DOHH2 (cell line): Measurements from ENCODE around the gene TF.

ENCODE experiments used
- H3F3A ChIP-seq: fragments of 200-600 bp; sonication (generic), shearing (Covaris generic); 2 replicates; pipeline ENCODE4 v1.6.0; 2016; ENCODE audit warnings: antibody characterized with exemption, mild to moderate bottlenecking; ENCODE audit not compliant: control insufficient read depth, insufficient read depth
- H3K27ac ChIP-seq: fragments of 200-600 bp; sonication (generic); 2 replicates; pipeline ENCODE4 v1.5.1; 2014; ENCODE audit warnings: low read depth, mild to moderate bottlenecking, low read length, moderate library complexity
- H3K27me3 ChIP-seq: fragments of 200-600 bp; sonication (generic); 2 replicates; pipeline ENCODE4 v1.6.1; 2014; ENCODE audit warnings: mild to moderate bottlenecking, low read length, mixed read lengths; ENCODE audit not compliant: control insufficient read depth
- H3K36me3 ChIP-seq: fragments of 200-600 bp; sonication (generic); 2 replicates; pipeline ENCODE4 v1.6.1; 2014; ENCODE audit warnings: mild to moderate bottlenecking, low read length, moderate library complexity, mixed read lengths; ENCODE audit not compliant: control insufficient read depth
- H3K4me1 ChIP-seq: fragments of 200-600 bp; sonication (generic); 2 replicates; pipeline ENCODE4 v1.6.1; 2014; ENCODE audit warnings: mild to moderate bottlenecking, low read length, mixed read lengths; ENCODE audit not compliant: control insufficient read depth
- H3K4me2 ChIP-seq: fragments of 200-600 bp; sonication (generic); 2 replicates; pipeline ENCODE4 v1.6.0; 2014; ENCODE audit warnings: mild to moderate bottlenecking, low read length, moderate library complexity
- H3K4me3 ChIP-seq: fragments of 200-600 bp; sonication (generic); 2 replicates; pipeline ENCODE4 v1.5.1; 2014; ENCODE audit warnings: mild to moderate bottlenecking, low read length, mixed read lengths
- H3K79me2 ChIP-seq: fragments of 200-600 bp; sonication (generic); 2 replicates; pipeline ENCODE4 v1.6.1; 2014; ENCODE audit warnings: mild to moderate bottlenecking, low read length, mixed read lengths; ENCODE audit not compliant: control insufficient read depth
- H3K9me2 ChIP-seq: fragments of 200-600 bp; sonication (generic); replicated peaks from 2 replicates; pipeline ENCODE4 v1.6.1; 2014; ENCODE audit warnings: mild to moderate bottlenecking, low read length, mixed read lengths; ENCODE audit not compliant: control insufficient read depth
- H3K9me3 ChIP-seq: fragments of 200-600 bp; sonication (generic); 2 replicates; pipeline ENCODE4 v1.6.1; 2014; ENCODE audit warnings: antibody characterized with exemption, low read length, mixed read lengths; ENCODE audit not compliant: control insufficient read depth, insufficient read depth
- H4K20me1 ChIP-seq: fragments of 200-600 bp; sonication (generic); 2 replicates; pipeline ENCODE4 v1.6.0; 2014; ENCODE audit warnings: low read depth, mild to moderate bottlenecking, antibody characterized with exemption, low read length, moderate library complexity; ENCODE audit not compliant: control insufficient read depth, insufficient read depth
- EZH2phosphoT487 ChIP-seq: fragments of 200-600 bp; sonication (generic); IDR thresholded peaks from 2 replicates; pipeline ENCODE4 v1.6.1; 2017; ENCODE audit warnings: borderline replicate concordance, mild to moderate bottlenecking, antibody characterized with exemption, low read length, moderate library complexity, mixed read lengths
- TF ChIP-seq, protein P1 (sequence below): fragments of 200-600 bp; sonication (generic); IDR thresholded peaks from one replicate; pipeline ENCODE4 v1.5.1; 2014; ENCODE audit warnings: antibody characterized with exemption, mild to moderate bottlenecking, low read depth, low read length; ENCODE audit not compliant: poor library complexity, severe bottlenecking

The TF gene

DNA sequence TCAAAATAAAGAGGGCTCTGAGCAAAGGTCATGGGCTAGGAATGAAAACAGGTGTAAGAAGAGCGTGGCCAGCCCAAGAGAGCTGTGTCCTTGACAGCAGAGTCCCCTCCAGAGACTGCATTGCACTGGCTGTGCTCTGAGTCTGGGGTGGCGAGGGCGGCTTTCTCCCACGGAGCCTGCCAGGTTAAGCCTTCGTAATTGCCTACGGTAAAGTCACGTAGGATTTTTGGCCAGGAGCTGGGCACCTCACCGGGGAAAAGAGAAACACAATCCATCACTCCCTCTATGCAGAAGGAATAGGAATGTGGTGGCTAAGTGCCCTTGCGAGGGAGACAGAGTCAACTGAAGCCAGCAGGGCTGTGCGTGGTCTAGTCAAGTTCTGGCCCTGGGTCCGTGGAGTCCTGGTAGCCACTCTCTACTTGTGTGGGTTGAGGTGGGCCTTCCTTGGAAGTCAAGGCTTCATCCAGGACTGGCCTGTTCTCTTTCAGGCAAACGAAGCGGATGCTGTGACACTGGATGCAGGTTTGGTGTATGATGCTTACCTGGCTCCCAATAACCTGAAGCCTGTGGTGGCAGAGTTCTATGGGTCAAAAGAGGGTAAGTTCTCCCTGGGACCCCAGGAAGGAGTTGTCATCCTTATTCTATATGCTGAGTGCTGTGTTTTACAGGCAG lies 7.0 kb downstream of the TF start:
- Histone ChIP-seq H3K4me1 (no peaks in the 10 kb centered on the region), H3K9me3 (no peaks in the 10 kb centered on the region), H3K27ac (no peak overlapping the region), H3K79me2 (no peaks in the 10 kb centered on the region), H3F3A (no peaks in the 10 kb centered on the region), H3K4me3 (no peak overlapping the region), H3K36me3 (no peaks in the 10 kb centered on the region), H3K4me2 (no peak overlapping the region), H4K20me1 (no peaks in the 10 kb centered on the region), H3K9me2 (no peaks in the 10 kb centered on the region), H3K27me3 (no peaks in the 10 kb centered on the region)
- TF ChIP-seq EZH2phosphoT487 = no peak
- TF ChIP-seq, protein P1, sequence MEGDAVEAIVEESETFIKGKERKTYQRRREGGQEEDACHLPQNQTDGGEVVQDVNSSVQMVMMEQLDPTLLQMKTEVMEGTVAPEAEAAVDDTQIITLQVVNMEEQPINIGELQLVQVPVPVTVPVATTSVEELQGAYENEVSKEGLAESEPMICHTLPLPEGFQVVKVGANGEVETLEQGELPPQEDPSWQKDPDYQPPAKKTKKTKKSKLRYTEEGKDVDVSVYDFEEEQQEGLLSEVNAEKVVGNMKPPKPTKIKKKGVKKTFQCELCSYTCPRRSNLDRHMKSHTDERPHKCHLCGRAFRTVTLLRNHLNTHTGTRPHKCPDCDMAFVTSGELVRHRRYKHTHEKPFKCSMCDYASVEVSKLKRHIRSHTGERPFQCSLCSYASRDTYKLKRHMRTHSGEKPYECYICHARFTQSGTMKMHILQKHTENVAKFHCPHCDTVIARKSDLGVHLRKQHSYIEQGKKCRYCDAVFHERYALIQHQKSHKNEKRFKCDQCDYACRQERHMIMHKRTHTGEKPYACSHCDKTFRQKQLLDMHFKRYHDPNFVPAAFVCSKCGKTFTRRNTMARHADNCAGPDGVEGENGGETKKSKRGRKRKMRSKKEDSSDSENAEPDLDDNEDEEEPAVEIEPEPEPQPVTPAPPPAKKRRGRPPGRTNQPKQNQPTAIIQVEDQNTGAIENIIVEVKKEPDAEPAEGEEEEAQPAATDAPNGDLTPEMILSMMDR = no peak

DNA sequence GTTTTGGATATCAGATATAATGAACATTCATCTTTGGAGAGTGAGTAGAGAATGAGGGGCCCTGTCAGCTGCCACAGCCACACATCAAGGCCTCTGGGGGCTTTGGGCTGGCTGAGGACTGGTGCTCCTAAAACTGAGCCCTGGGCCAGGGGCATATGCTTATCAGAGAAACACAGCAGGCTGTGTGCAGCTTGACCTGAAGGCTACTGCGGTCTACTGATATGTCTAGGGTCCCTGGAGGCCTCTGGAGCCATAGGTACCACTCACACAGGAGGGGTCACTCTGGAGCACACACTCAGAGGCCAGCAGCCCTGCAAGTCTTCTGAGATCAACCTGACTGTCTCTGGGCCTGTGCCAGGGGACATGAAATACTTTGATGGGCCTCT lies 7.6 kb downstream of the TF start:
- Histone ChIP-seq H4K20me1 (no peaks in the 10 kb centered on the region), H3K27ac (no peak overlapping the region), H3K4me1 (no peaks in the 10 kb centered on the region)

DNA sequence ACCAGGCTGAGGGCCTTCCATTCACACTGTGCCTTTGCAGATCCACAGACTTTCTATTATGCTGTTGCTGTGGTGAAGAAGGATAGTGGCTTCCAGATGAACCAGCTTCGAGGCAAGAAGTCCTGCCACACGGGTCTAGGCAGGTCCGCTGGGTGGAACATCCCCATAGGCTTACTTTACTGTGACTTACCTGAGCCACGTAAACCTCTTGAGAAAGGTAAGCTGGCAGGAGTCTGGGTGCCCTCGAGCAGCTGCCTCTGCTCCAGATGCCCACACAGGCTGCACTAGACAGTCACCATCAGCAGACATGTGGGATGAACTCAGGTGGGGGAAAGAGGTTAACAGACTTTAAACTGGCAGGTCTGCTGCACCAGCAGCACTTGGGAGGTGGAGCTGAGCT lies 8.3 kb downstream of the TF start:
- no peak overlapping the region for H3K27ac ChIP-seq
- H3K4me2 ChIP-seq = no peak overlapping the region
- H3K79me2 ChIP-seq = no peaks in the 10 kb centered on the region
- no peaks in the 10 kb centered on the region for H3K9me3 ChIP-seq
- no peaks in the 10 kb centered on the region for H3F3A ChIP-seq
- no peak for TF ChIP-seq EZH2phosphoT487
- TF ChIP-seq, protein P1 = no peak
- H3K9me2 ChIP-seq = no peaks in the 10 kb centered on the region
- H3K4me1 ChIP-seq = no peaks in the 10 kb centered on the region
- H3K36me3 ChIP-seq = no peaks in the 10 kb centered on the region
- H3K27me3 ChIP-seq = no peaks in the 10 kb centered on the region
- H3K4me3 ChIP-seq = no peak overlapping the region
- H4K20me1 ChIP-seq = no peaks in the 10 kb centered on the region

More for the DNA sequence above, 7.6 kb downstream of the TF start:
- Histone ChIP-seq H3K4me3 (no peak overlapping the region), H3K9me2 (no peaks in the 10 kb centered on the region), H3K36me3 (no peaks in the 10 kb centered on the region), H3K4me2 (no peak overlapping the region), H3F3A (no peaks in the 10 kb centered on the region), H3K9me3 (no peaks in the 10 kb centered on the region), H3K27me3 (no peaks in the 10 kb centered on the region), H3K79me2 (no peaks in the 10 kb centered on the region)
- TF ChIP-seq, protein P1 = no peak
- no peak for TF ChIP-seq EZH2phosphoT487
